ENCODE results near the gene EIF4E2. TPM values are rescaled to one million over a fixed set of nuclear protein-coding genes. Genes with fewer than 3 reads are reported as not detected.

EIF4E2 gene
- total and polyA plus RNA-seq, 2 of the 4 experiments (the other 2 are of a cell fraction), result 52.1 to 105 TPM

GRCh38 chr2:232502511-232502910 lies 48.0 kb upstream of the EIF4E2 start:
- H2AK9ac ChIP-seq (replicated peaks; ENCODE audit: low read depth, low read length, poor library complexity), result no peak overlapping the region
- no TSS peak for BruUV-seq (replicated peaks)
- no peaks in the 10 kb centered on the region for H3K9me3 ChIP-seq (ENCODE audit: control insufficient read depth, insufficient read depth, low read length)
- TF ChIP-seq NFE2L2 (IDR thresholded peaks at IDR 0.05; ENCODE audit: low read depth, low read length) (no peak), BHLHE40 (IDR thresholded peaks at IDR 0.05; ENCODE audit: low read depth, low read length) (peak; percentile 72; the same call in 1 of the 2 replicates)
- no peak overlapping the region for H4K91ac ChIP-seq (ENCODE audit: insufficient read depth, low read depth, low read length)
- H3K27ac ChIP-seq (ENCODE audit: insufficient read depth, low read length), result no peak overlapping the region
- in situ Hi-C loops (cut with MboI; ENCODE audit: low sequenced_read_pairs) (no loop called here), intact Hi-C loops (cut with micrococcal nuclease) (loop anchor here (10.0 kb wide), 1 partner anchor 598 kb away; no protein-coding TSS in a partner anchor), dilution Hi-C loops (cut with HindIII; ENCODE audit: low sequenced_read_pairs, unreplicated experiment) (no loop called here)
- no peak overlapping the region for H4K5ac ChIP-seq (ENCODE audit: low read depth, low read length)
- peak; percentile 6 for DNase-seq
- no peak overlapping the region for H3K4ac ChIP-seq (ENCODE audit: low read depth, low read length)
- peak overlapping the region; percentile 54; the same call in 1 of the 2 replicates for H3K4me2 ChIP-seq (ENCODE audit: low read depth, low read length)
- peaks cover 73% of the 10 kb centered on the region for H3K27me3 ChIP-seq (ENCODE audit: control insufficient read depth, insufficient read depth, low read length)
- H4K8ac ChIP-seq (ENCODE audit: low read depth in 2 of 2, low read length in 2 of 2), result no peak overlapping the region
- no peaks in the 10 kb centered on the region for H3K36me3 ChIP-seq (ENCODE audit: control insufficient read depth, insufficient read depth, low read length)
- no peak overlapping the region for H2BK20ac ChIP-seq (ENCODE audit: low read depth, low read length)
- no peak overlapping the region for H3K4me3 ChIP-seq (ENCODE audit: insufficient read depth, low read depth, low read length)
- H2BK120ac ChIP-seq (ENCODE audit: low read depth, low read length), result no peak overlapping the region
- ATAC-seq (ENCODE audit: low read depth), result no peak
- H3K79me1 ChIP-seq (ENCODE audit: low read depth in 1 of 2, low read length in 2 of 2), result no peaks in the 10 kb centered on the region
- no peaks in the 10 kb centered on the region for H3K4me1 ChIP-seq (ENCODE audit: control insufficient read depth, insufficient read depth, low read length)
- H2AK5ac ChIP-seq (ENCODE audit: low read depth, low read length), result no peak overlapping the region
- no peak overlapping the region for H3K14ac ChIP-seq (replicated peaks; ENCODE audit: low read depth, low read length)
- H3K9me1 ChIP-seq (ENCODE audit: insufficient read depth, low read length), result no peaks in the 10 kb centered on the region
- peak overlapping the region; percentile 23 for H2AFZ ChIP-seq (replicated peaks; ENCODE audit: low read length, poor library complexity)
- 14% methylated on average over 8 of the region's 21 CpGs; no CpG with 5 or more reads in 1 of the 2 experiments for WGBS, 2 experiments (ENCODE audit: extremely low coverage in 2 of 2, insufficient read length in 1 of 2)
- CTCF ChIA-PET, result no interaction called here
- H3K9ac ChIP-seq (ENCODE audit: low read depth, low read length), result no peak overlapping the region
- no peaks in the 10 kb centered on the region for H4K20me1 ChIP-seq (ENCODE audit: insufficient read depth, low read length)
- H2BK5ac ChIP-seq (ENCODE audit: low read depth, low read length, poor library complexity, severe bottlenecking), result no peak overlapping the region
- no peak overlapping the region for H3K18ac ChIP-seq (ENCODE audit: low read depth, low read length)
- POLR2A ChIA-PET (ENCODE audit: unreplicated experiment), result no interaction called here
- no peak overlapping the region for H3K56ac ChIP-seq (ENCODE audit: extremely low read depth, insufficient read depth, low read length)
- H3K23ac ChIP-seq (ENCODE audit: low read depth, low read length), result no peak overlapping the region
- H2BK15ac ChIP-seq (ENCODE audit: low read depth, low read length), result no peak overlapping the region

Data from IMR-90 (cell line).